Smooth muscle cell (in vitro differentiated cells): ENCODE results near the gene KCNN4. TPM values are rescaled to one million over a fixed set of nuclear protein-coding genes. Genes with fewer than 3 reads are reported as not detected.

Experiments
- DNase-seq: peaks from one replicate; lab custom pipeline; 2025; ENCODE audit not compliant: unreplicated experiment; lab: John Stamatoyannopoulos, UW
- H2AFZ ChIP-seq: fragments of 200-600 bp; sonication (generic); 2 replicates; pipeline ENCODE4 v1.6.0; 2016; ENCODE audit warnings: antibody characterized with exemption, low read depth, mild to moderate bottlenecking
- H3F3A ChIP-seq: fragments of 200-600 bp; sonication (generic); 2 replicates; pipeline ENCODE4 v1.6.0; 2017; ENCODE audit warnings: antibody characterized with exemption, low read depth
- H3K27ac ChIP-seq: fragments of 200-600 bp; sonication (generic); 2 replicates; pipeline ENCODE4 v1.5.1; 2016; ENCODE audit warnings: low read depth, mild to moderate bottlenecking
- H3K27me3 ChIP-seq: fragments of 200-600 bp; sonication (generic); 2 replicates; pipeline ENCODE4 v1.6.1; 2016; ENCODE audit warnings: low read depth, mild to moderate bottlenecking
- H3K36me3 ChIP-seq: fragments of 200-600 bp; sonication (generic); 2 replicates; pipeline ENCODE4 v1.5.1; 2016; ENCODE audit warnings: low read depth
- H3K4me1 ChIP-seq: fragments of 200-600 bp; sonication (generic); 2 replicates; pipeline ENCODE4 v1.5.1; 2016; ENCODE audit warnings: low read depth
- H3K4me2 ChIP-seq: fragments of 200-600 bp; sonication (generic); 2 replicates; pipeline ENCODE4 v1.6.0; 2016; ENCODE audit warnings: mild to moderate bottlenecking
- H3K4me3 ChIP-seq: fragments of 200-600 bp; sonication (generic); 2 replicates; pipeline ENCODE4 v1.5.1; 2016; ENCODE audit warnings: mild to moderate bottlenecking
- H3K79me2 ChIP-seq: fragments of 200-600 bp; sonication (generic); 2 replicates; pipeline ENCODE4 v1.6.0; 2016; ENCODE audit warnings: low read depth, mild to moderate bottlenecking
- H3K9ac ChIP-seq: fragments of 200-600 bp; sonication (generic); 2 replicates; pipeline ENCODE4 v1.6.0; 2016; ENCODE audit warnings: low read depth
- H3K9me3 ChIP-seq: fragments of 200-600 bp; sonication (generic); replicated peaks from 2 replicates; pipeline ENCODE4 v1.5.1; 2016; ENCODE audit warnings: low read depth
- H4K20me1 ChIP-seq: fragments of 200-600 bp; sonication (generic); 2 replicates; pipeline ENCODE4 v1.6.0; 2016; ENCODE audit warnings: low read depth
- CTCF ChIP-seq: fragments of 200-600 bp; sonication (generic); IDR thresholded peaks from 2 replicates; pipeline ENCODE4 v1.5.1; 2017; ENCODE audit warnings: borderline replicate concordance, mild to moderate bottlenecking, antibody characterized with exemption; ENCODE audit not compliant: insufficient read depth, poor library complexity, severe bottlenecking
- WGBS: methylation state at CpG from one replicate; pipeline ENCODE4 v1.1.7; 2016; ENCODE audit warnings: low lambda C conversion rate; 5-methylcytosine and 5-hydroxymethylcytosine counted together
- polyA plus RNA-seq: library from polyadenylated mRNA; unstranded; fragments of >200 nt; fragmentation: Nextera tagmentation; extraction: Ambion mirVana; gene quantifications from 2 replicates; pipeline ENCODE4 v1.2.1, GENCODE V29; 2016
- total RNA-seq: library from RNA; depleted of rRNA; stranded (reverse); fragments of >200 nt; gene quantifications from 2 replicates; pipeline ENCODE4 v1.2.3, GENCODE V29; 2014

KCNN4 gene
- total and polyA plus RNA-seq, 2 experiments from 2014 or later, result 1.7 to 4.0 TPM

- no peak for TF ChIP-seq CTCF
- Histone ChIP-seq H3K79me2 (no peaks in the 10 kb centered on the region), H3K4me3 (no peak overlapping the region), H3K9me3 (no peaks in the 10 kb centered on the region), H3K27ac (no peak overlapping the region), H2AFZ (no peak overlapping the region), H3K4me2 (no peak overlapping the region), H3F3A (no peaks in the 10 kb centered on the region), H4K20me1 (no peaks in the 10 kb centered on the region), H3K9ac (no peak overlapping the region), H3K36me3 (no peaks in the 10 kb centered on the region), H3K4me1 (no peaks in the 10 kb centered on the region), H3K27me3 (peaks cover 20% of the 10 kb centered on the region)
- no peak for DNase-seq
- 71% methylated on average over 15 of the region's 15 CpGs for WGBS
These were observed 12.3 kb downstream of the KCNN4 start for GRCh38 chr19:43768273-43769050.

- H4K20me1 ChIP-seq, result no peaks in the 10 kb centered on the region
- no peak for TF ChIP-seq CTCF
- no peak overlapping the region for H3K4me2 ChIP-seq
- no peaks in the 10 kb centered on the region for H3K36me3 ChIP-seq
- no peak overlapping the region for H3K27ac ChIP-seq
- no peak for DNase-seq
- no peak overlapping the region for H2AFZ ChIP-seq
- no peak overlapping the region for H3K9ac ChIP-seq
- 100% methylated on average over 1 of the region's 1 CpG for WGBS
- no peaks in the 10 kb centered on the region for H3K4me1 ChIP-seq
- no peak overlapping the region for H3K4me3 ChIP-seq
- no peaks in the 10 kb centered on the region for H3K79me2 ChIP-seq
- no peaks in the 10 kb centered on the region for H3F3A ChIP-seq
- H3K27me3 ChIP-seq, result peaks cover 13% of the 10 kb centered on the region
- no peaks in the 10 kb centered on the region for H3K9me3 ChIP-seq
These were observed 13.0 kb downstream of the KCNN4 start for GRCh38 chr19:43767818-43768217.

DNA sequence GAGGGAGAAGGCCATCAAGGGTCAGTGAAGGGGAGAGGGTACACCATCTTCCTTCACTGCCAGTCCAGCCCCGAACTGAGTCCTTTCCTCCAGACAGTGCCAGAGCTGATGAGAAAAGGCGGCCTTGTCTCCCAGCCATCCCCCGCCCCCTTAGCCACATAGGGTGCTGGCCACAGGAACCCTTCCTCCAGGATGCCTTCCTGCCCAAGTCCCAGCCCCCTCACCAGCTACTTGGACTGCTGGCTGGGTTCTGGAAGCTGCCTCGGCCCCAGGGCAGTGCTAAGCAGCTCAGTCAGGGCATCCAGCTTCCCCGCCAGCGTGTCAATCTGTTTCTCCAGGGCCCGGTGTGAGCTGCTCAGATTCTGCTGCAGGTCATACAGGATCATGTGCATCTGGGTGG, 13.5 kb downstream of the KCNN4 start:
- no peaks in the 10 kb centered on the region for H3K4me1 ChIP-seq
- no peak overlapping the region for H3K4me3 ChIP-seq
- peaks cover 8% of the 10 kb centered on the region for H3K27me3 ChIP-seq
- no peaks in the 10 kb centered on the region for H3K79me2 ChIP-seq
- no peak overlapping the region for H3K4me2 ChIP-seq
- H3K36me3 ChIP-seq, result no peaks in the 10 kb centered on the region
- WGBS, result 80% methylated on average over 7 of the region's 7 CpGs
- H4K20me1 ChIP-seq, result no peaks in the 10 kb centered on the region
- H3K27ac ChIP-seq, result no peak overlapping the region
- peaks cover 2% of the 10 kb centered on the region for H3F3A ChIP-seq
- DNase-seq, result no peak
- no peak overlapping the region for H2AFZ ChIP-seq
- no peak overlapping the region for H3K9ac ChIP-seq
- H3K9me3 ChIP-seq, result no peaks in the 10 kb centered on the region
- TF ChIP-seq CTCF, result no peak

DNA sequence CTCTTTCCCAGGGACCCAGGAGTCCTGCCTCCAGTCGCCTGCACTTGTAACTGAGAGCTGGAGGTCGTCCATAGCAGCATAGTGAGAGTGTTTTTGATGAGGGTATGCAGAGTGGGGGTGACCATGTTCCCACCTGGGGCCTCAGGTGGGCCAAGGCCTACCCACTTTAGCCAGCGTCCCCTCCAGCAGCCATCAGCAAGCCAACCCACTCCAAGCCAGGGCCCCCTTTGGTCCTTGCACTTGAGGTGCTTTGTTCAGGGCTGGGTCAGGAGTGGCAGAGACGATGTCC, 14.1 kb downstream of the KCNN4 start:
- H4K20me1 ChIP-seq, result no peaks in the 10 kb centered on the region
- H3K36me3 ChIP-seq, result no peaks in the 10 kb centered on the region
- H3K4me3 ChIP-seq, result no peak overlapping the region
- H3K4me1 ChIP-seq, result no peaks in the 10 kb centered on the region
- TF ChIP-seq CTCF, result no peak
- H3K4me2 ChIP-seq, result no peak overlapping the region
- H3K27me3 ChIP-seq, result peaks cover 3% of the 10 kb centered on the region
- H2AFZ ChIP-seq, result no peak overlapping the region
- 65% methylated on average over 4 of the region's 4 CpGs for WGBS
- H3F3A ChIP-seq, result peaks cover 8% of the 10 kb centered on the region
- DNase-seq, result no peak
- H3K27ac ChIP-seq, result no peak overlapping the region
- H3K9ac ChIP-seq, result no peak overlapping the region
- H3K9me3 ChIP-seq, result no peaks in the 10 kb centered on the region
- H3K79me2 ChIP-seq, result no peaks in the 10 kb centered on the region
